Astrocyte of the cerebellum (primary cell): ENCODE data around the gene GRK5.

Experiments used
- DNase-seq: peaks from one replicate; pipeline ENCODE4 v3.0.0-alpha.2; 2011; ENCODE audit warnings: low read depth
- H3K4me3 ChIP-seq: 2 replicates; pipeline ENCODE4 v1.5.1; 2011; ENCODE audit warnings: mild to moderate bottlenecking, low read depth, low read length, moderate library complexity
- CTCF ChIP-seq: IDR thresholded peaks from 2 replicates; pipeline ENCODE4 v1.5.1; 2012; ENCODE audit warnings: low read length, low read depth, moderate library complexity, mild to moderate bottlenecking; ENCODE audit errors: missing control alignments
- in situ Hi-C: cut with HindIII; loops from 2 replicates; pipeline ENCODE4 v1.10.0; 2017; ENCODE audit warnings: low sequenced_read_pairs

GRK5 gene

GRCh38 chr10:119425102-119425880 is 217.9 kb downstream of the GRK5 start:
- DNase-seq = no peak
- no peak overlapping the region for H3K4me3 ChIP-seq
- in situ Hi-C loops = no loop called here
- TF ChIP-seq CTCF = no peak

GRCh38 chr10:119425881-119426170 is 218.5 kb downstream of the GRK5 start:
- TF ChIP-seq CTCF = no peak
- no peak overlapping the region for H3K4me3 ChIP-seq
- in situ Hi-C loops = no loop called here
- no peak for DNase-seq

GRCh38 chr10:119426699-119427098 is 219.3 kb downstream of the GRK5 start:
- in situ Hi-C loops = no loop called here
- no peak for DNase-seq
- no peak for TF ChIP-seq CTCF
- H3K4me3 ChIP-seq = no peak overlapping the region

GRCh38 chr10:119427263-119427864 is 220.0 kb downstream of the GRK5 start:
- no peak overlapping the region for H3K4me3 ChIP-seq
- in situ Hi-C loops = no loop called here
- TF ChIP-seq CTCF = no peak
- DNase-seq = no peak

GRCh38 chr10:119428789-119429188 is 221.4 kb downstream of the GRK5 start:
- in situ Hi-C loops = no loop called here
- no peak for DNase-seq
- no peak overlapping the region for H3K4me3 ChIP-seq
- no peak for TF ChIP-seq CTCF

- DNase-seq = no peak
- H3K4me3 ChIP-seq = no peak overlapping the region
- in situ Hi-C loops = no loop called here
- TF ChIP-seq CTCF = no peak
These were observed 222.4 kb downstream of the GRK5 start for GRCh38 chr10:119429771-119430170.
